Stomach (tissue), 4 donors: ENCODE measurements around the gene RAB36.

Source experiments
- EP300 ChIP-seq: sonication (generic); formaldehyde crosslinking; IDR thresholded peaks from one replicate; pipeline ENCODE4 v1.6.1; 2017; ENCODE audit warnings: antibody characterized with exemption
- POLR2A ChIP-seq, 4 donors: fragments of 450-650 bp; IDR thresholded peaks; one replicate each; pipeline ENCODE4 v1.6.1; 2016; ENCODE audit warnings: antibody characterized with exemption in 4 of 4, control low read depth in 2 of 4, mild to moderate bottlenecking in 1 of 4, moderate library complexity in 1 of 4
- POLR2AphosphoS5 ChIP-seq, 3 donors: sonication (generic); formaldehyde crosslinking; IDR thresholded peaks; one replicate each; pipeline ENCODE4 v1.6.1; 2016; ENCODE audit warnings: antibody characterized with exemption in 3 of 3
- TF ChIP-seq, protein P1 (sequence below), 7 experiments: fragments of 450-650 bp in 4 of 7; fragments of 200-600 bp in 3 of 7; sonication (generic) in 3 of 7; IDR thresholded peaks; one replicate each; pipeline ENCODE4 v1.5.1; 2016 to 2019; ENCODE audit warnings: antibody characterized with exemption in 7 of 7, control low read depth in 2 of 7, mild to moderate bottlenecking in 1 of 7

DNA sequence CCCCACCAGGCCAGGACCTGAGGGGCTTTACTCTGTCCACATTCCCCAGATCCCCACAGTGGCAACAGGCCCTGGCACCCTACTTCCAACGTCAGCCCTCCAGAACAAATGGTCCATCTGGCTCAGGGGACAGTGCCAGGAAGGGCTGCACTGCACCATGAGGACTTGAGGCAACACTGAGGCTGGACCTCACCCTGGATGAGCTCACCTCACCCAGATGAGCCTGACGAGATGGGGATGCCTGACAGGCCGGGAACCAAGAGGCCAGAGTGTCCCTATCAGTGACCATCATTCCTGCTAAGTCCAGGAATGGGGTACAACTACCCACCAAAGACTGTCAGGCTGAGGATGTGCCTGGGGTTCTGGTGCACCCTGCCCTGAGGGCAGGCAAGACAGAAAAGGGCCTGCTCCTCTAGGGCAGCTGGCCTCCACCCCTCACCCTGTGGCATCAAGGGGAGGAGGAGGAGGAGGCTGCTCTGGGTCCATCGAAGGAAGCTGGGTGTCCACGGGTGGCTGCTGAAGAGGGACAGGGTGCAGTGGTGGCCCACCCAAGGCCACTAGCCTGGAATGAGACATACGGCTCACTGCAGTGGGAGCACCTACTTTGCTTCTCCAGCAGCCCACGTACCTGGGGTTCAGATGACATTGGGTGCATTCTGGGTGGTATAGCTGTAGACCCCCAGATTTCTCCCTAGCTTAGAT is 18.1 kb upstream of the RAB36 start:
- TF ChIP-seq, protein P1, sequence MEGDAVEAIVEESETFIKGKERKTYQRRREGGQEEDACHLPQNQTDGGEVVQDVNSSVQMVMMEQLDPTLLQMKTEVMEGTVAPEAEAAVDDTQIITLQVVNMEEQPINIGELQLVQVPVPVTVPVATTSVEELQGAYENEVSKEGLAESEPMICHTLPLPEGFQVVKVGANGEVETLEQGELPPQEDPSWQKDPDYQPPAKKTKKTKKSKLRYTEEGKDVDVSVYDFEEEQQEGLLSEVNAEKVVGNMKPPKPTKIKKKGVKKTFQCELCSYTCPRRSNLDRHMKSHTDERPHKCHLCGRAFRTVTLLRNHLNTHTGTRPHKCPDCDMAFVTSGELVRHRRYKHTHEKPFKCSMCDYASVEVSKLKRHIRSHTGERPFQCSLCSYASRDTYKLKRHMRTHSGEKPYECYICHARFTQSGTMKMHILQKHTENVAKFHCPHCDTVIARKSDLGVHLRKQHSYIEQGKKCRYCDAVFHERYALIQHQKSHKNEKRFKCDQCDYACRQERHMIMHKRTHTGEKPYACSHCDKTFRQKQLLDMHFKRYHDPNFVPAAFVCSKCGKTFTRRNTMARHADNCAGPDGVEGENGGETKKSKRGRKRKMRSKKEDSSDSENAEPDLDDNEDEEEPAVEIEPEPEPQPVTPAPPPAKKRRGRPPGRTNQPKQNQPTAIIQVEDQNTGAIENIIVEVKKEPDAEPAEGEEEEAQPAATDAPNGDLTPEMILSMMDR (IDR thresholded peaks at IDR 0.05), result no peak
- TF ChIP-seq POLR2A (IDR thresholded peaks at IDR 0.05), result no peak
- no peak for TF ChIP-seq POLR2AphosphoS5 (IDR thresholded peaks at IDR 0.05)
- TF ChIP-seq EP300, result no peak
